HepG2 (cell line): ENCODE results near the gene RAB8A.

Source experiments
- CBX5 ChIP-seq: sonication (generic); formaldehyde crosslinking; IDR thresholded peaks from 2 replicates; pipeline ENCODE4 v1.4.0; 2020; ENCODE audit warnings: missing genetic modification reagents, borderline replicate concordance
- EEA1 ChIP-seq: sonication (generic); formaldehyde crosslinking; IDR thresholded peaks from 2 replicates; pipeline ENCODE4 v1.5.1; 2020; ENCODE audit warnings: mild to moderate bottlenecking, missing genetic modification reagents, borderline replicate concordance
- NCOA1 ChIP-seq: sonication (generic); formaldehyde crosslinking; IDR thresholded peaks from 2 replicates; pipeline ENCODE4 v1.9.0; 2021; ENCODE audit warnings: missing genetic modification reagents
- POLR2A ChIP-seq, 2 experiments: IDR thresholded peaks; 2 replicates each; pipeline ENCODE4 v1.6.1; 2011; ENCODE audit warnings: low read depth in 2 of 2, low read length in 2 of 2, mild to moderate bottlenecking in 1 of 2, moderate library complexity in 1 of 2; ENCODE audit not compliant: insufficient read depth in 1 of 2
- TCF7 ChIP-seq: sonication (generic); IDR thresholded peaks from 2 replicates; pipeline ENCODE4 v1.6.1; 2016; ENCODE audit warnings: antibody characterized with exemption, low read depth
- YY1 ChIP-seq: IDR thresholded peaks from 2 replicates; pipeline ENCODE4 v1.6.1; 2011; ENCODE audit warnings: low read length, low read depth, moderate library complexity, mild to moderate bottlenecking; ENCODE audit not compliant: insufficient read depth, insufficient replicate concordance
- ZMAT3 ChIP-seq: sonication (generic); formaldehyde crosslinking; conservative IDR thresholded peaks from 2 replicates; pipeline ENCODE4 v1.7.0; 2021; ENCODE audit warnings: missing genetic modification reagents
- ZNF274 ChIP-seq: sonication (generic); formaldehyde crosslinking; IDR thresholded peaks from 2 replicates; pipeline ENCODE4 v1.5.1; 2020; ENCODE audit warnings: mild to moderate bottlenecking, missing genetic modification reagents
- ZNF496 ChIP-seq: sonication (generic); formaldehyde crosslinking; IDR thresholded peaks from 2 replicates; pipeline ENCODE4 v1.8.1; 2023; ENCODE audit warnings: mild to moderate bottlenecking, moderate library complexity, missing genetic modification reagents; ENCODE audit not compliant: insufficient replicate concordance
- TF ChIP-seq, protein P1 (sequence below): sonication (generic); formaldehyde crosslinking; IDR thresholded peaks from 2 replicates; pipeline ENCODE4 v1.9.0; 2021; ENCODE audit warnings: missing genetic modification reagents, borderline replicate concordance
- TF ChIP-seq, protein P2 (sequence below): sonication (generic); formaldehyde crosslinking; IDR thresholded peaks from 2 replicates; pipeline ENCODE4 v1.4.0; 2020; ENCODE audit warnings: missing genetic modification reagents
- TF ChIP-seq, protein P3 (sequence below): sonication (generic); formaldehyde crosslinking; IDR thresholded peaks from 2 replicates; pipeline ENCODE4 v1.5.0; 2020; ENCODE audit warnings: mild to moderate bottlenecking, missing genetic modification reagents, moderate library complexity

DNA sequence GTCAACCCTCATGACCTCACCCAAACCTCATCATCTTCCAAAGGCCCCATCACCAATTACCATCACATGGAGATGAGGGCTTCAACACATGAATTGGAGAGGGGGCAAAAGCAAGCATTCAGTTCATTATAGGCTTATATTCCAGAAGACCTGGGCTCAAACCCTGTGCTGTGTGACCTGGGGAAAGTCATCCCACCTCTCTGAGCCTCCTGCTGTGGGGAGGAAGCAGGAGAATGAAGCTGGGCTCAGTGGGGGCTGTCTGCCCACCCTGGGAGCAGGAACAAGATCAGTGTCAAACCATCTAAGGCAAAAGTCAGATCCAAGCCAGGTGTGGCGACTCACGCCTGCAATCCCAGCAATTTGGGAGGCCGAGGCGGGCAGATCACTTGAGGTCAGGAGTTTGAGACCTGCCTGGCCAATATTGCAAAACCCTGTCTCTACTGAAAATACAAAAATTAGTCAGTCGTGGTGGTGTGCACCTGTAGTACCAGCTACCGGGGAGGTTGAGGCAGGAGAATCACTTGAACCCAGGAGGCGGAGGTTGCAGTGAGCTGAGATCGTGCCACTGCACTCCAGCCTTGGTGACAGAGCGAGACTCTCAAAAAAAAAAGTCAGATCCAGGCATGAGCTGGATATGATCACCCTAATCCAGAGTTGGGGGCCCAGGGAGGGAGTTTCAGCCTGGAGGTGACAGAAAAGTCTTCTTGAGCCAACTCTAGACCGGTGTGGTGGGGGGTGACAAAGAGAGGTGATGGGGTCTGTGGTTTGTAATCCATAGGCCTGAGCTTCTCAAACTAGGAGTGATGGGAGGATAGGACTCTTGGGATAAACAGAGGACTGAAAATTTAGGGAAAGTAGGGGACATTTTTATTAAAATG lies 37.0 kb upstream of the RAB8A start:
- TF ChIP-seq ZNF496 (CRISPR knock-in tag) (no peak), POLR2A (IDR thresholded peaks at IDR 0.05; ENCODE audit: insufficient read depth in 1 of 2, low read depth in 2 of 2, low read length in 2 of 2) (no peak), TCF7 (no peak), YY1 (no peak), CBX5 (CRISPR knock-in tag) (no peak), EEA1 (CRISPR knock-in tag) (no peak), ZMAT3 (CRISPR knock-in tag) (no peak), NCOA1 (CRISPR knock-in tag) (no peak), ZNF274 (CRISPR knock-in tag) (no peak)
- TF ChIP-seq, protein P1, sequence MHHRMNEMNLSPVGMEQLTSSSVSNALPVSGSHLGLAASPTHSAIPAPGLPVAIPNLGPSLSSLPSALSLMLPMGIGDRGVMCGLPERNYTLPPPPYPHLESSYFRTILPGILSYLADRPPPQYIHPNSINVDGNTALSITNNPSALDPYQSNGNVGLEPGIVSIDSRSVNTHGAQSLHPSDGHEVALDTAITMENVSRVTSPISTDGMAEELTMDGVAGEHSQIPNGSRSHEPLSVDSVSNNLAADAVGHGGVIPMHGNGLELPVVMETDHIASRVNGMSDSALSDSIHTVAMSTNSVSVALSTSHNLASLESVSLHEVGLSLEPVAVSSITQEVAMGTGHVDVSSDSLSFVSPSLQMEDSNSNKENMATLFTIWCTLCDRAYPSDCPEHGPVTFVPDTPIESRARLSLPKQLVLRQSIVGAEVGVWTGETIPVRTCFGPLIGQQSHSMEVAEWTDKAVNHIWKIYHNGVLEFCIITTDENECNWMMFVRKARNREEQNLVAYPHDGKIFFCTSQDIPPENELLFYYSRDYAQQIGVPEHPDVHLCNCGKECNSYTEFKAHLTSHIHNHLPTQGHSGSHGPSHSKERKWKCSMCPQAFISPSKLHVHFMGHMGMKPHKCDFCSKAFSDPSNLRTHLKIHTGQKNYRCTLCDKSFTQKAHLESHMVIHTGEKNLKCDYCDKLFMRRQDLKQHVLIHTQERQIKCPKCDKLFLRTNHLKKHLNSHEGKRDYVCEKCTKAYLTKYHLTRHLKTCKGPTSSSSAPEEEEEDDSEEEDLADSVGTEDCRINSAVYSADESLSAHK (CRISPR knock-in tag), result no peak
- TF ChIP-seq, protein P2, sequence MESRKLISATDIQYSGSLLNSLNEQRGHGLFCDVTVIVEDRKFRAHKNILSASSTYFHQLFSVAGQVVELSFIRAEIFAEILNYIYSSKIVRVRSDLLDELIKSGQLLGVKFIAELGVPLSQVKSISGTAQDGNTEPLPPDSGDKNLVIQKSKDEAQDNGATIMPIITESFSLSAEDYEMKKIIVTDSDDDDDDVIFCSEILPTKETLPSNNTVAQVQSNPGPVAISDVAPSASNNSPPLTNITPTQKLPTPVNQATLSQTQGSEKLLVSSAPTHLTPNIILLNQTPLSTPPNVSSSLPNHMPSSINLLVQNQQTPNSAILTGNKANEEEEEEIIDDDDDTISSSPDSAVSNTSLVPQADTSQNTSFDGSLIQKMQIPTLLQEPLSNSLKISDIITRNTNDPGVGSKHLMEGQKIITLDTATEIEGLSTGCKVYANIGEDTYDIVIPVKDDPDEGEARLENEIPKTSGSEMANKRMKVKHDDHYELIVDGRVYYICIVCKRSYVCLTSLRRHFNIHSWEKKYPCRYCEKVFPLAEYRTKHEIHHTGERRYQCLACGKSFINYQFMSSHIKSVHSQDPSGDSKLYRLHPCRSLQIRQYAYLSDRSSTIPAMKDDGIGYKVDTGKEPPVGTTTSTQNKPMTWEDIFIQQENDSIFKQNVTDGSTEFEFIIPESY (CRISPR knock-in tag), result no peak
- TF ChIP-seq, protein P3, sequence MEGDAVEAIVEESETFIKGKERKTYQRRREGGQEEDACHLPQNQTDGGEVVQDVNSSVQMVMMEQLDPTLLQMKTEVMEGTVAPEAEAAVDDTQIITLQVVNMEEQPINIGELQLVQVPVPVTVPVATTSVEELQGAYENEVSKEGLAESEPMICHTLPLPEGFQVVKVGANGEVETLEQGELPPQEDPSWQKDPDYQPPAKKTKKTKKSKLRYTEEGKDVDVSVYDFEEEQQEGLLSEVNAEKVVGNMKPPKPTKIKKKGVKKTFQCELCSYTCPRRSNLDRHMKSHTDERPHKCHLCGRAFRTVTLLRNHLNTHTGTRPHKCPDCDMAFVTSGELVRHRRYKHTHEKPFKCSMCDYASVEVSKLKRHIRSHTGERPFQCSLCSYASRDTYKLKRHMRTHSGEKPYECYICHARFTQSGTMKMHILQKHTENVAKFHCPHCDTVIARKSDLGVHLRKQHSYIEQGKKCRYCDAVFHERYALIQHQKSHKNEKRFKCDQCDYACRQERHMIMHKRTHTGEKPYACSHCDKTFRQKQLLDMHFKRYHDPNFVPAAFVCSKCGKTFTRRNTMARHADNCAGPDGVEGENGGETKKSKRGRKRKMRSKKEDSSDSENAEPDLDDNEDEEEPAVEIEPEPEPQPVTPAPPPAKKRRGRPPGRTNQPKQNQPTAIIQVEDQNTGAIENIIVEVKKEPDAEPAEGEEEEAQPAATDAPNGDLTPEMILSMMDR (CRISPR knock-in tag), result no peak
